ENCODE results near the gene TRIM9. TPM values are rescaled to one million over a fixed set of nuclear protein-coding genes. Genes with fewer than 3 reads are reported as not detected.

The TRIM9 gene
- total RNA-seq, 1 experiment from 2014 or later, result 0.44 TPM

DNA sequence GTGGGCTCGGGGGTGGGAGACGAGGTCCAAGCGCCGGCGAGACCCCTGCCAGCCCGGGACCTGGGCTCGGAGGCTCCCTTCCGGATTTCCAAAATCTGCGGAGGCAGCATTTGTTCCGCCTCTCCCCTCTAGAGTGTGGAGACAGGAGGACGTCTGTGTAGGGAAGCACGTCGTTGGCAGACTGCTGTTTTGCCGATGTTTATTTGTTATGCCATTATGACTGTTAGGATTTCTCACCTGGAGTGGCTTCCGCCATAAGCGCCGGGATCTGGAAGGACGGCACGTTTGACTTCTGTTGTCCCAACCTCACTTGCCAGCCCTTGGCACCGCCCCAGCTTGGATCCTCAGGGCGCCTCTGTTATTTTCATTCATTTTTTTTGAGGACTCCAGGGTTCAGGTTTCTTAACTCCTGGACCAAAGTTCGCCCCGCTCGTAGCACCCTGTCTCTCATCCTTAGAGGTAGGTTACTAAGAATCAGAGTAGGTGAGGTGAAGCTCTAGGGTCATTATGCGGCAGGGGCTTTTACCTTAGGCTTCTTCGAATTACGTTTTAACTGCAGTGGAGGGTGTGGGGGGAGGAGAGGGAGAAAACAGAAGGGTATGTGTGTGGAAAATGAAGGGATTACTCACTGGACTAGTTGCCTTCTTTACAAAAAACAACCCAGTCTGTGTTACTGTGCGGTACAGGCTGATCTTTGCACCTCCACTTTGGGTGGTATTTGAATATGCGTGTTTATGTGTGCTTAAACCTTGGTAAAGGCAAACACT, 150.1 kb downstream of the TRIM9 start:
- peak; percentile 83 for ATAC-seq

DNA sequence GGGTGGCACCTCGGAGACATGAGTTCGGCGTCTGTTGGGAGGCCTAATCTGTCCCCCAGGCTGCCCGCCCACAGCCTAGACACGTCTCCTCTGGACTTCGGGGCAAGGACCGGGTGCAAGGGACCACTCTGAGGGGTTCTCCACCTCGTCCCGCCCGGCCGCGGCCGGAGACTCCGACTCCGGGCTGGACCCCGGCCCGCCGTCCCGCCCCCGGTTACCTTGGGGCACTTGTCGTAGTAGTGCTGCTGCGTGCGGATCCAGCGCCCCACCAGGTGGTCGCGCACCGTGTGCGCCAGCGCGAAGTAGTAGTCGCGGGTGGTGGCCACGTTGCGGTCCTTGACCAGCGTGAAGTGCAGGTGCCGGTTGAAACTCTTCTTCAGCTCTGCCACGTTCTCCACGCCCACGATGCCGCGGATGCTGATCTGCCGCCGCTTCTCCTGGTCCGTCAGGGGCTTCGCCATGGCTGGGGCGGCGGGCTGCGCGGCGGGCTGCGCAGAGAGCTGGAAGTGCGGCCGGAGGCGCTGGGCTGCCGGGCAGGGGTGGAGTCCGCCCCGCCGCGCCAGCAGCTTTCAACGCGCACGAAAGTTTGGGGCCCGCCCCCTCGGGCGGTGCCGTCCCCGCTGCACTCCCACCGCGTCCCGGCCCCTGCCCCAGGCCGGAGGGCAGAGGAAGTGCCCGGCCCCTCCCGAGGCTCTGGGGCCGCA, 150.8 kb downstream of the TRIM9 start, which contains the start of gene PYGL:
PYGL (minus strand) TSS at position 541 of the 704 bp plus-strand sequence; CDS start at position 461, 80 bp downstream.
- Histone ChIP-seq H3K4me3 (ENCODE audit: low read depth in 2 of 2, low read length in 2 of 2) (peak within 1 kb of the TSS; percentile 62 to 68), H3K4me1 (ENCODE audit: control insufficient read depth, insufficient read depth, low read length) (no peaks in the 10 kb centered on the region), H3K9me3 (ENCODE audit: control insufficient read depth, insufficient read depth, low read depth, low read length) (no peaks in the 10 kb centered on the region), H3K27ac (ENCODE audit: low read length) (peak within 1 kb of the TSS; percentile 49), H3K36me3 (ENCODE audit: control insufficient read depth, insufficient read depth, low read length) (no peaks in the 10 kb centered on the region), H3K27me3 (ENCODE audit: control insufficient read depth, insufficient read depth, low read length) (no peaks in the 10 kb centered on the region)
- peak; percentile 95 for ATAC-seq
- ChIA-PET POLR2A (no interaction called here), CTCF (no interaction called here)
- intact Hi-C loops (cut with micrococcal nuclease; ENCODE audit: unreplicated experiment), result no loop called here
- TF ChIP-seq TCF7L2 (IDR thresholded peaks at IDR 0.05; ENCODE audit: low read depth, low read length) (no peak), POLR2AphosphoS5 (IDR thresholded peaks at IDR 0.05; ENCODE audit: low read depth, low read length) (0 out of 2 replicates have a peak, but pooled peaks have one; percentile 20)
- no peak for DNase-seq (ENCODE audit: low read depth, low spot score)
- no TSS peak for BruUV-seq (replicated peaks)
- in situ Hi-C loops (cut with HindIII; ENCODE audit: low pct_unique_long_range_greater_than_20kb, low sequenced_read_pairs), result no loop called here

More for the DNA sequence above, 150.1 kb downstream of the TRIM9 start:
- BruUV-seq (replicated peaks), result no TSS peak
- ChIA-PET CTCF (no interaction called here), POLR2A (no interaction called here)
- Histone ChIP-seq H3K9me3 (ENCODE audit: control insufficient read depth, insufficient read depth, low read depth, low read length) (no peaks in the 10 kb centered on the region), H3K4me3 (ENCODE audit: low read depth in 2 of 2, low read length in 2 of 2) (peak overlapping the region; percentile 62 to 68), H3K36me3 (ENCODE audit: control insufficient read depth, insufficient read depth, low read length) (no peaks in the 10 kb centered on the region), H3K27ac (ENCODE audit: low read length) (peak overlapping the region; percentile 49), H3K4me1 (ENCODE audit: control insufficient read depth, insufficient read depth, low read length) (no peaks in the 10 kb centered on the region), H3K27me3 (ENCODE audit: control insufficient read depth, insufficient read depth, low read length) (no peaks in the 10 kb centered on the region)
- in situ Hi-C loops (cut with HindIII; ENCODE audit: low pct_unique_long_range_greater_than_20kb, low sequenced_read_pairs), result no loop called here
- TF ChIP-seq TCF7L2 (IDR thresholded peaks at IDR 0.05; ENCODE audit: low read depth, low read length) (no peak), SIN3A (IDR thresholded peaks at IDR 0.05; ENCODE audit: borderline replicate concordance, insufficient read depth, low read depth, low read length) (no peak), POLR2AphosphoS5 (IDR thresholded peaks at IDR 0.05; ENCODE audit: low read depth, low read length) (no peak)
- TF ChIP-seq, protein P1, sequence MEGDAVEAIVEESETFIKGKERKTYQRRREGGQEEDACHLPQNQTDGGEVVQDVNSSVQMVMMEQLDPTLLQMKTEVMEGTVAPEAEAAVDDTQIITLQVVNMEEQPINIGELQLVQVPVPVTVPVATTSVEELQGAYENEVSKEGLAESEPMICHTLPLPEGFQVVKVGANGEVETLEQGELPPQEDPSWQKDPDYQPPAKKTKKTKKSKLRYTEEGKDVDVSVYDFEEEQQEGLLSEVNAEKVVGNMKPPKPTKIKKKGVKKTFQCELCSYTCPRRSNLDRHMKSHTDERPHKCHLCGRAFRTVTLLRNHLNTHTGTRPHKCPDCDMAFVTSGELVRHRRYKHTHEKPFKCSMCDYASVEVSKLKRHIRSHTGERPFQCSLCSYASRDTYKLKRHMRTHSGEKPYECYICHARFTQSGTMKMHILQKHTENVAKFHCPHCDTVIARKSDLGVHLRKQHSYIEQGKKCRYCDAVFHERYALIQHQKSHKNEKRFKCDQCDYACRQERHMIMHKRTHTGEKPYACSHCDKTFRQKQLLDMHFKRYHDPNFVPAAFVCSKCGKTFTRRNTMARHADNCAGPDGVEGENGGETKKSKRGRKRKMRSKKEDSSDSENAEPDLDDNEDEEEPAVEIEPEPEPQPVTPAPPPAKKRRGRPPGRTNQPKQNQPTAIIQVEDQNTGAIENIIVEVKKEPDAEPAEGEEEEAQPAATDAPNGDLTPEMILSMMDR (IDR thresholded peaks at IDR 0.05), result no peak
- TF ChIP-seq, protein P2, sequence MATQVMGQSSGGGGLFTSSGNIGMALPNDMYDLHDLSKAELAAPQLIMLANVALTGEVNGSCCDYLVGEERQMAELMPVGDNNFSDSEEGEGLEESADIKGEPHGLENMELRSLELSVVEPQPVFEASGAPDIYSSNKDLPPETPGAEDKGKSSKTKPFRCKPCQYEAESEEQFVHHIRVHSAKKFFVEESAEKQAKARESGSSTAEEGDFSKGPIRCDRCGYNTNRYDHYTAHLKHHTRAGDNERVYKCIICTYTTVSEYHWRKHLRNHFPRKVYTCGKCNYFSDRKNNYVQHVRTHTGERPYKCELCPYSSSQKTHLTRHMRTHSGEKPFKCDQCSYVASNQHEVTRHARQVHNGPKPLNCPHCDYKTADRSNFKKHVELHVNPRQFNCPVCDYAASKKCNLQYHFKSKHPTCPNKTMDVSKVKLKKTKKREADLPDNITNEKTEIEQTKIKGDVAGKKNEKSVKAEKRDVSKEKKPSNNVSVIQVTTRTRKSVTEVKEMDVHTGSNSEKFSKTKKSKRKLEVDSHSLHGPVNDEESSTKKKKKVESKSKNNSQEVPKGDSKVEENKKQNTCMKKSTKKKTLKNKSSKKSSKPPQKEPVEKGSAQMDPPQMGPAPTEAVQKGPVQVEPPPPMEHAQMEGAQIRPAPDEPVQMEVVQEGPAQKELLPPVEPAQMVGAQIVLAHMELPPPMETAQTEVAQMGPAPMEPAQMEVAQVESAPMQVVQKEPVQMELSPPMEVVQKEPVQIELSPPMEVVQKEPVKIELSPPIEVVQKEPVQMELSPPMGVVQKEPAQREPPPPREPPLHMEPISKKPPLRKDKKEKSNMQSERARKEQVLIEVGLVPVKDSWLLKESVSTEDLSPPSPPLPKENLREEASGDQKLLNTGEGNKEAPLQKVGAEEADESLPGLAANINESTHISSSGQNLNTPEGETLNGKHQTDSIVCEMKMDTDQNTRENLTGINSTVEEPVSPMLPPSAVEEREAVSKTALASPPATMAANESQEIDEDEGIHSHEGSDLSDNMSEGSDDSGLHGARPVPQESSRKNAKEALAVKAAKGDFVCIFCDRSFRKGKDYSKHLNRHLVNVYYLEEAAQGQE (IDR thresholded peaks at IDR 0.05; ENCODE audit: insufficient read depth in 1 of 2, low read depth in 2 of 2, low read length in 1 of 2), result no peak
- no peak for DNase-seq (ENCODE audit: low read depth, low spot score)
- intact Hi-C loops (cut with micrococcal nuclease; ENCODE audit: unreplicated experiment), result no loop called here

Measured in Panc1 (cell line).